Panc1 (cell line): Measurements from ENCODE around the gene NFU1. TPM values are rescaled to one million over a fixed set of nuclear protein-coding genes. Genes with fewer than 3 reads are reported as not detected.

ENCODE experiments used
- ATAC-seq: fragments of 200-7000 bp; cut with Tn5 transposase; 2 replicates; pipeline ENCODE4 v1.9.1; 2020; ENCODE audit warnings: mild to moderate bottlenecking, moderate library complexity
- BruUV-seq: library from RNA; stranded (reverse); fragments of 400-500 nt; replicated peaks from 2 replicates; lab custom pipeline; 2021; lab: Mats Ljungman, UMichigan
- CTCF ChIA-PET: fragments of 300-600 bp; sonication (Branson Sonifier 250); formaldehyde crosslinking; loops from one replicate; lab custom pipeline; 2022; ENCODE audit warnings: antibody characterized with exemption; lab: Charles Lee
- POLR2A ChIA-PET: fragments of 300-600 bp; sonication (Branson Sonifier 250); formaldehyde crosslinking; loops from one replicate; lab custom pipeline; 2022; ENCODE audit warnings: antibody characterized with exemption; lab: Charles Lee
- DNase-seq: peaks from one replicate; pipeline ENCODE4 v3.0.0-alpha.2; 2010; ENCODE audit warnings: low read depth, low spot score
- H3K27ac ChIP-seq: 2 replicates; pipeline ENCODE4 v1.5.1; 2011; ENCODE audit warnings: mild to moderate bottlenecking, low read length, inconsistent platforms
- H3K27me3 ChIP-seq: fragments of 200-500 bp; sonication (Bioruptor generic); 2 replicates; pipeline ENCODE4 v1.6.0; 2014; ENCODE audit warnings: low read length, inconsistent platforms; ENCODE audit not compliant: control insufficient read depth, insufficient read depth
- H3K36me3 ChIP-seq: fragments of 200-500 bp; sonication (Bioruptor generic); 2 replicates; pipeline ENCODE4 v1.5.1; 2014; ENCODE audit warnings: inconsistent platforms, mild to moderate bottlenecking, low read length, moderate library complexity; ENCODE audit not compliant: control insufficient read depth, insufficient read depth
- H3K4me1 ChIP-seq: 2 replicates; pipeline ENCODE4 v1.5.1; 2011; ENCODE audit warnings: inconsistent platforms, mild to moderate bottlenecking, low read length, moderate library complexity; ENCODE audit not compliant: control insufficient read depth, insufficient read depth
- H3K4me3 ChIP-seq, 2 experiments: 2 replicates each; pipeline ENCODE4 v1.5.1; 2011 to 2012; ENCODE audit warnings: low read depth in 2 of 2, low read length in 2 of 2, mild to moderate bottlenecking in 2 of 2, inconsistent platforms in 1 of 2, moderate library complexity in 1 of 2
- H3K9me3 ChIP-seq: fragments of 200-500 bp; sonication (Bioruptor generic); 2 replicates; pipeline ENCODE4 v1.5.1; 2014; ENCODE audit warnings: low read depth, mild to moderate bottlenecking, inconsistent platforms, low read length, moderate library complexity; ENCODE audit not compliant: control insufficient read depth, insufficient read depth
- POLR2AphosphoS5 ChIP-seq: IDR thresholded peaks from 2 replicates; pipeline ENCODE4 v1.6.1; 2012; ENCODE audit warnings: mild to moderate bottlenecking, low read depth, low read length, moderate library complexity
- REST ChIP-seq, 2 experiments: IDR thresholded peaks; 2 replicates each; pipeline ENCODE4 v1.6.1; 2011 to 2012; ENCODE audit warnings: low read depth in 2 of 2, control low read depth in 1 of 2, low read length in 1 of 2, mild to moderate bottlenecking in 1 of 2, moderate library complexity in 1 of 2; ENCODE audit not compliant: insufficient read depth in 1 of 2
- SIN3A ChIP-seq: IDR thresholded peaks from 2 replicates; pipeline ENCODE4 v1.6.1; 2012; ENCODE audit warnings: low read depth, mild to moderate bottlenecking, low read length, moderate library complexity, borderline replicate concordance; ENCODE audit not compliant: insufficient read depth
- TCF7L2 ChIP-seq: IDR thresholded peaks from 2 replicates; pipeline ENCODE4 v1.6.1; 2011; ENCODE audit warnings: mild to moderate bottlenecking, low read depth, low read length, inconsistent platforms
- in situ Hi-C: cut with HindIII; loops from 2 replicates; pipeline ENCODE4 v1.10.0; 2016; ENCODE audit warnings: low sequenced_read_pairs, low pct_unique_long_range_greater_than_20kb
- intact Hi-C: fragments of 100-400 bp; cut with micrococcal nuclease; formaldehyde crosslinking; loops from one replicate; pipeline ENCODE4 v1.10.0; 2022; ENCODE audit not compliant: unreplicated experiment
- total RNA-seq: library from RNA; stranded (reverse); gene quantifications from one replicate; pipeline ENCODE4 v1.2.1, GENCODE V29; 2021; ENCODE audit not compliant: unreplicated experiment
- TF ChIP-seq, protein P1 (sequence below): fragments of 450-650 bp; IDR thresholded peaks from 2 replicates; pipeline ENCODE4 v1.5.1; 2017; ENCODE audit warnings: mild to moderate bottlenecking

Gene NFU1
- total RNA-seq, 1 experiment from 2014 or later: 42.9 TPM

- peaks cover 5% of the 10 kb centered on the region; the same call in 1 of the 2 replicates for H3K36me3 ChIP-seq
- POLR2A ChIA-PET: no interaction called here
- in situ Hi-C loops: no loop called here
- H3K27me3 ChIP-seq: no peaks in the 10 kb centered on the region
- no peaks in the 10 kb centered on the region for H3K4me1 ChIP-seq
- no peak overlapping the region for H3K4me3 ChIP-seq
- no peak overlapping the region for H3K27ac ChIP-seq
- DNase-seq (no peak), ATAC-seq (no peak)
- BruUV-seq: no TSS peak
- H3K9me3 ChIP-seq: no peaks in the 10 kb centered on the region
- intact Hi-C loops: no loop called here
- CTCF ChIA-PET: interaction anchor here (0.7 kb wide), 1 partner anchor 12 kb away, joined by 3 read pairs; no protein-coding TSS in a partner anchor
- TF ChIP-seq, protein P1, sequence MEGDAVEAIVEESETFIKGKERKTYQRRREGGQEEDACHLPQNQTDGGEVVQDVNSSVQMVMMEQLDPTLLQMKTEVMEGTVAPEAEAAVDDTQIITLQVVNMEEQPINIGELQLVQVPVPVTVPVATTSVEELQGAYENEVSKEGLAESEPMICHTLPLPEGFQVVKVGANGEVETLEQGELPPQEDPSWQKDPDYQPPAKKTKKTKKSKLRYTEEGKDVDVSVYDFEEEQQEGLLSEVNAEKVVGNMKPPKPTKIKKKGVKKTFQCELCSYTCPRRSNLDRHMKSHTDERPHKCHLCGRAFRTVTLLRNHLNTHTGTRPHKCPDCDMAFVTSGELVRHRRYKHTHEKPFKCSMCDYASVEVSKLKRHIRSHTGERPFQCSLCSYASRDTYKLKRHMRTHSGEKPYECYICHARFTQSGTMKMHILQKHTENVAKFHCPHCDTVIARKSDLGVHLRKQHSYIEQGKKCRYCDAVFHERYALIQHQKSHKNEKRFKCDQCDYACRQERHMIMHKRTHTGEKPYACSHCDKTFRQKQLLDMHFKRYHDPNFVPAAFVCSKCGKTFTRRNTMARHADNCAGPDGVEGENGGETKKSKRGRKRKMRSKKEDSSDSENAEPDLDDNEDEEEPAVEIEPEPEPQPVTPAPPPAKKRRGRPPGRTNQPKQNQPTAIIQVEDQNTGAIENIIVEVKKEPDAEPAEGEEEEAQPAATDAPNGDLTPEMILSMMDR: no peak
- no peak for TF ChIP-seq POLR2AphosphoS5
Observed at GRCh38 chr2:69477627-69478026, 40.4 kb upstream of the NFU1 start.

- TF ChIP-seq POLR2AphosphoS5 (no peak), TCF7L2 (no peak), SIN3A (no peak), REST (IDR thresholded peaks at IDR 0.05; ENCODE audit: insufficient read depth in 1 of 2, low read depth in 2 of 2, low read length in 1 of 2) (no peak)
- TF ChIP-seq, protein P1: no peak
- ChIA-PET CTCF (no interaction called here), POLR2A (no interaction called here)
- BruUV-seq: no TSS peak
- H3K27ac ChIP-seq: no peak overlapping the region
- no peaks in the 10 kb centered on the region for H3K27me3 ChIP-seq
- in situ Hi-C loops (no loop called here), intact Hi-C loops (no loop called here)
- DNase-seq: no peak
- H3K4me3 ChIP-seq: no peak overlapping the region
- no peaks in the 10 kb centered on the region for H3K4me1 ChIP-seq
- ATAC-seq: no peak
- no peaks in the 10 kb centered on the region for H3K9me3 ChIP-seq
- peaks cover 5% of the 10 kb centered on the region; the same call in 1 of the 2 replicates for H3K36me3 ChIP-seq
Observed at GRCh38 chr2:69474688-69475087, 37.5 kb upstream of the NFU1 start.
